ENCODE results near the gene MEP1B. TPM values are rescaled to one million over a fixed set of nuclear protein-coding genes. Genes with fewer than 3 reads are reported as not detected.

MEP1B gene
- total RNA-seq, 4 donors from 2014 or later: 0.23 TPM; not detected in 3

- TF ChIP-seq EP300 (IDR thresholded peaks at IDR 0.05): no peak
- TF ChIP-seq CTCF (IDR thresholded peaks at IDR 0.05): no peak
- TF ChIP-seq POLR2A (IDR thresholded peaks at IDR 0.05; ENCODE audit: low read depth): no peak
- TF ChIP-seq POLR2AphosphoS5 (IDR thresholded peaks at IDR 0.05): no peak
- Histone ChIP-seq H3K27me3 (no peaks in the 10 kb centered on the region), H3K27ac (replicated peaks in 1 of 4) (no peak overlapping the region), H3K4me1 (no peaks in the 10 kb centered on the region), H3K9me3 (no peaks in the 10 kb centered on the region), H3K4me3 (no peak overlapping the region), H3K36me3 (no peaks in the 10 kb centered on the region)
- no peak for DNase-seq (ENCODE audit: extremely low spot score)
- intact Hi-C loops (cut with DNase I): no loop called here
- WGBS: 89% methylated on average over 8 of the region's 8 CpGs
Observed at GRCh38 chr18:32252141-32252860, 62.5 kb downstream of the MEP1B start.

- no peaks in the 10 kb centered on the region for H3K27me3 ChIP-seq
- no peaks in the 10 kb centered on the region for H3K36me3 ChIP-seq
- no peaks in the 10 kb centered on the region for H3K9me3 ChIP-seq
- no peak overlapping the region for H3K4me3 ChIP-seq
- no peak overlapping the region for H3K27ac ChIP-seq (replicated peaks in 1 of 4)
- 67% methylated on average over 3 of the region's 3 CpGs for WGBS
- intact Hi-C loops (cut with DNase I): no loop called here
- TF ChIP-seq EP300 (IDR thresholded peaks at IDR 0.05) (no peak), CTCF (IDR thresholded peaks at IDR 0.05) (no peak), POLR2A (IDR thresholded peaks at IDR 0.05; ENCODE audit: low read depth) (no peak), POLR2AphosphoS5 (IDR thresholded peaks at IDR 0.05) (no peak)
- H3K4me1 ChIP-seq: no peaks in the 10 kb centered on the region
- no peak for DNase-seq (ENCODE audit: extremely low spot score)
Observed at GRCh38 chr18:32255570-32255969, 65.7 kb downstream of the MEP1B start.

- Histone ChIP-seq H3K27ac (replicated peaks in 1 of 4) (no peak overlapping the region), H3K4me1 (no peaks in the 10 kb centered on the region), H3K36me3 (no peaks in the 10 kb centered on the region), H3K9me3 (no peaks in the 10 kb centered on the region), H3K4me3 (no peak overlapping the region), H3K27me3 (no peaks in the 10 kb centered on the region)
- intact Hi-C loops (cut with DNase I): no loop called here
- TF ChIP-seq POLR2AphosphoS5 (IDR thresholded peaks at IDR 0.05) (no peak), EP300 (IDR thresholded peaks at IDR 0.05) (no peak), CTCF (IDR thresholded peaks at IDR 0.05) (no peak), POLR2A (IDR thresholded peaks at IDR 0.05; ENCODE audit: low read depth) (no peak)
- WGBS: 68% methylated on average over 5 of the region's 5 CpGs
- DNase-seq (ENCODE audit: extremely low spot score): no peak
Observed at GRCh38 chr18:32257084-32257785, 67.4 kb downstream of the MEP1B start.

GRCh38 chr18:32258148-32258547, 68.3 kb downstream of the MEP1B start:
- TF ChIP-seq POLR2AphosphoS5 (IDR thresholded peaks at IDR 0.05): no peak
- no peak for TF ChIP-seq EP300 (IDR thresholded peaks at IDR 0.05)
- TF ChIP-seq CTCF (IDR thresholded peaks at IDR 0.05): no peak
- TF ChIP-seq POLR2A (IDR thresholded peaks at IDR 0.05; ENCODE audit: low read depth): no peak
- WGBS: 86% methylated on average over 2 of the region's 2 CpGs
- intact Hi-C loops (cut with DNase I): no loop called here
- no peak for DNase-seq (ENCODE audit: extremely low spot score)
- Histone ChIP-seq H3K36me3 (no peaks in the 10 kb centered on the region), H3K4me1 (no peaks in the 10 kb centered on the region), H3K27me3 (no peaks in the 10 kb centered on the region), H3K9me3 (no peaks in the 10 kb centered on the region), H3K4me3 (no peak overlapping the region), H3K27ac (replicated peaks in 1 of 4) (no peak overlapping the region)

Data from esophagus muscularis mucosa (tissue), 4 donors.